ENCODE measurements around the gene NR4A2.

DNA sequence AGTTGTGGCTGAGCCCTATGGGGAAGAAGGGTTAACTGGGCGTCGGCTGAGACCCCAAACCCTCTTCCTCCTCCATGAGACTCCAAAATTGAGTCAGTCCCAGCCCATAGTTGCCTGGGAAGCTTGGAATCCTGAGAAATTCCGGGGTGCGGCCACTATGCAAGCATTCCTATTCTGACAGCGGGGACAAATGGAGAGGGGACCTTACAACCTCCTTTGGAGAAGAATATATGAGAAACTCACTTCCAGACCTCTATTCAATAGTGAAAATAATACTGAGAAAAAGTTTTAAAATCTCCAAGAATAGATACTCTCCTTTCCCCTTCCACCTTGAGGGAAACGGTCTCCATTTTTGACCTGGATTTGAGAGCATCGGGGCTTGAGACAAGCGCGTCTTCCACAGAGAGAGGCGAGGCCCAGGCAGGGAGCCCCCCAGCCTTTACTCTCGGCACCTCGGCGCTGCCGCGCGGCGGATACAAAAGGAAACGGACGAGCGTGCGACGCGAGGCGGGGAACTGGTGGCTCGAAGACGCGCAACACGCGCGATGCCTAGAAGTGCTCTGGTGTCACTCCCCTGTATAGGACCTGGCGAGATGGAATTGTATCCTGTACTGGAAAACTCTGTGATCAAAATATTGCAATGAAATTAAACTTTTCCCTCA lies 11.1 kb downstream of the NR4A2 start:
- no peak for TF ChIP-seq POLR2A (IDR thresholded peaks at IDR 0.05)
- no peak for TF ChIP-seq CTCF (IDR thresholded peaks at IDR 0.05)
